B cell (primary cell): Measurements from ENCODE around the gene GRHPR. TPM values are rescaled to one million over a fixed set of nuclear protein-coding genes. Genes with fewer than 3 reads are reported as not detected.

Experiments
- ATAC-seq: fragments of 200-7000 bp; cut with Tn5 transposase; one replicate; pipeline ENCODE4 v1.10.0; 2021; ENCODE audit warnings: low read depth, mild to moderate bottlenecking, moderate number of reproducible peaks, moderate library complexity
- CTCF ChIA-PET: fragments of 350-600 bp; sonication (Branson Sonifier 250); formaldehyde crosslinking; loops from one replicate; lab custom pipeline; 2021; ENCODE audit warnings: antibody characterized with exemption, inconsistent platforms; lab: Charles Lee
- POLR2A ChIA-PET: fragments of 350-600 bp; sonication (Branson Sonifier 250); formaldehyde crosslinking; loops from one replicate; lab custom pipeline; 2021; ENCODE audit warnings: antibody characterized with exemption; lab: Charles Lee
- DNase-seq: peaks from one replicate; pipeline ENCODE4 v3.0.0; 2013
- H2AFZ ChIP-seq: 2 replicates; pipeline ENCODE4 v1.6.1; 2012; ENCODE audit warnings: mild to moderate bottlenecking, low read depth, low read length; ENCODE audit not compliant: insufficient read depth, poor library complexity, severe bottlenecking
- H3K27ac ChIP-seq, 2 donors: 1 replicate in 1 of 2; 2 replicates in 1 of 2; pipeline ENCODE4 v1.5.1; 2012 to 2013; ENCODE audit warnings: low read length in 2 of 2, mild to moderate bottlenecking in 2 of 2, moderate library complexity in 1 of 2
- H3K27me3 ChIP-seq, 4 experiments: fragments of 200-600 bp in 1 of 4; sonication (generic) in 1 of 4; replicated peaks in 1 of 4; 1 replicate in 2 of 4; 2 replicates in 2 of 4; pipeline versions ENCODE4 v1.6.1 to v1.7.0; 2013 to 2016; ENCODE audit warnings: low read length in 3 of 4, mild to moderate bottlenecking in 2 of 4, mixed read lengths in 1 of 4, moderate library complexity in 1 of 4; ENCODE audit not compliant: insufficient read depth in 4 of 4, control insufficient read depth in 3 of 4; ENCODE audit errors: control extremely low read depth in 1 of 4
- H3K36me3 ChIP-seq, 2 experiments: replicated peaks in 1 of 2; 1 replicate in 1 of 2; 2 replicates in 1 of 2; pipeline versions ENCODE4 v1.6.1 to v1.7.1; 2013; ENCODE audit warnings: low read length in 1 of 2; ENCODE audit not compliant: insufficient read depth in 2 of 2, control insufficient read depth in 1 of 2; ENCODE audit errors: control extremely low read depth in 1 of 2, extremely low read depth in 1 of 2
- H3K4me1 ChIP-seq, 2 donors: fragments of 200-600 bp in 1 of 2; sonication (generic) in 1 of 2; 1 replicate in 1 of 2; 2 replicates in 1 of 2; pipeline versions ENCODE4 v1.5.1 to v1.6.1; 2013 to 2017; ENCODE audit warnings: low read length in 2 of 2; ENCODE audit not compliant: control insufficient read depth in 2 of 2, insufficient read depth in 2 of 2
- H3K4me2 ChIP-seq: replicated peaks from 2 replicates; pipeline ENCODE3; 2012; ENCODE audit warnings: mild to moderate bottlenecking, low read depth, low read length; ENCODE audit not compliant: poor library complexity, severe bottlenecking
- H3K4me3 ChIP-seq, 5 experiments: fragments of 200-600 bp in 1 of 5; sonication (generic) in 1 of 5; 1 replicate in 3 of 5; 2 replicates in 2 of 5; pipeline versions ENCODE4 v1.5.1 to v1.7.0; 2011 to 2016; ENCODE audit warnings: low read length in 4 of 5, mild to moderate bottlenecking in 4 of 5, low read depth in 2 of 5, control low read depth in 1 of 5, moderate library complexity in 1 of 5; ENCODE audit not compliant: insufficient read depth in 1 of 5; ENCODE audit errors: control extremely low read depth in 1 of 5, extremely low read depth in 1 of 5
- H3K79me2 ChIP-seq: fragments of 200-600 bp; sonication (generic); one replicate; pipeline ENCODE4 v1.6.0; 2016; ENCODE audit warnings: low read length; ENCODE audit not compliant: control insufficient read depth, insufficient read depth
- H3K9ac ChIP-seq: fragments of 200-600 bp; sonication (generic); 2 replicates; pipeline ENCODE4 v1.6.1; 2017; ENCODE audit warnings: mild to moderate bottlenecking, low read length, moderate library complexity
- H3K9me3 ChIP-seq, 3 donors: one replicate each; pipeline versions ENCODE4 v1.6.1 to v1.7.1; 2013; ENCODE audit warnings: low read length in 2 of 3; ENCODE audit not compliant: control insufficient read depth in 2 of 3, insufficient read depth in 1 of 3; ENCODE audit errors: control extremely low read depth in 1 of 3
- H4K20me1 ChIP-seq: 2 replicates; pipeline ENCODE4 v1.6.0; 2012; ENCODE audit warnings: mild to moderate bottlenecking, low read length; ENCODE audit not compliant: insufficient read depth, control insufficient read depth, poor library complexity, severe bottlenecking
- H3K27ac Mint-ChIP-seq: one replicate; pipeline ENCODE4 v1.8.0; 2021; ENCODE audit warnings: mixed read lengths
- H3K27me3 Mint-ChIP-seq: one replicate; pipeline ENCODE4 v1.8.0; 2021; ENCODE audit warnings: mixed read lengths
- H3K4me1 Mint-ChIP-seq: one replicate; pipeline ENCODE4 v1.8.0; 2021; ENCODE audit warnings: mixed read lengths
- H3K4me3 Mint-ChIP-seq: one replicate; pipeline ENCODE4 v1.8.0; 2021; ENCODE audit warnings: mixed read lengths
- H3K9me3 Mint-ChIP-seq: one replicate; pipeline ENCODE4 v1.8.0; 2022; ENCODE audit warnings: mixed read lengths; ENCODE audit not compliant: insufficient read depth
- CTCF ChIP-seq: fragments of 200-600 bp; IDR thresholded peaks from one replicate; pipeline ENCODE4 v1.8.0; 2022; ENCODE audit warnings: antibody characterized with exemption, mild to moderate bottlenecking
- EZH2 ChIP-seq: IDR thresholded peaks from 2 replicates; pipeline ENCODE4 v1.6.1; 2012; ENCODE audit warnings: borderline replicate concordance, low read depth, mild to moderate bottlenecking, moderate library complexity, low read length; ENCODE audit not compliant: insufficient read depth, poor library complexity, severe bottlenecking
- WGBS: methylation state at CpG from one replicate; pipeline ENCODE4 v1.1.5; 2013; ENCODE audit warnings: missing lambda C conversion rate; ENCODE audit not compliant: insufficient coverage; 5-methylcytosine and 5-hydroxymethylcytosine counted together
- intact Hi-C: fragments of 100-400 bp; cut with micrococcal nuclease; formaldehyde crosslinking; loops from one replicate; pipeline ENCODE4 v1.10.0; 2022
- polyA plus RNA-seq: library from polyadenylated mRNA; depleted of rRNA; stranded (reverse); fragments of >200 nt; gene quantifications from 2 replicates; pipeline ENCODE4 v1.2.3, GENCODE V29; 2012
- total RNA-seq, 2 donors: library from RNA; stranded (reverse); fragments of 120-200 nt in 1 of 2; gene quantifications; 1 replicate in 1 of 2; 2 replicates in 1 of 2; pipeline versions ENCODE4 v1.2.3 to v1.2.4, GENCODE V29; 2013 to 2022

Gene GRHPR
- total and polyA plus RNA-seq, 2 donors (not counting 1 experiment from before 2014, with no cell fraction given) = 121 to 138 TPM

GRCh38 chr9:37419204-37419603 lies 3.3 kb upstream of the GRHPR start:
- Histone ChIP-seq H3K36me3 (peaks cover 0 to 2% of the 10 kb centered on the region in 2 experiments), H2AFZ (no peak overlapping the region), H3K9me3 (no peaks in the 10 kb centered on the region), H4K20me1 (peaks cover 4% of the 10 kb centered on the region), H3K27me3 (no peaks in the 10 kb centered on the region), H3K4me3 (no peak overlapping the region), H3K4me2 (no peak overlapping the region), H3K9ac (no peak overlapping the region), H3K27ac (no peak overlapping the region), H3K4me1 (peaks cover 26 to 40% of the 10 kb centered on the region in 2 donors), H3K79me2 (peaks cover 60% of the 10 kb centered on the region)
- no peak for TF ChIP-seq EZH2
- no peak for TF ChIP-seq CTCF
- Mint-ChIP-seq H3K4me1 (peaks cover 32% of the 10 kb centered on the region), H3K27me3 (no peaks in the 10 kb centered on the region), H3K9me3 (no peaks in the 10 kb centered on the region), H3K27ac (no peak overlapping the region), H3K4me3 (no peak overlapping the region)
- ChIA-PET CTCF (interaction anchor here (0.9 to 1.9 kb wide), 7 partner anchors 8 to 435 kb away, joined by 3 to 6 read pairs (median 4); partner anchors contain the start of gene TOMM5), POLR2A (no interaction called here)
- ATAC-seq (no peak), DNase-seq (no peak)
- 100% methylated on average over 2 of the region's 5 CpGs for WGBS
- intact Hi-C loops = loop anchor here (10.0 kb wide), 1 partner anchor 784 kb away; no protein-coding TSS in a partner anchor
